Tibial nerve (tissue), 4 donors: Measurements from ENCODE around the gene UBXN2A. TPM values are rescaled to one million over a fixed set of nuclear protein-coding genes. Genes with fewer than 3 reads are reported as not detected.
"Not testable (repeated sequence)": the region's sequence is repeated elsewhere in the genome, so short reads cannot be mapped to it uniquely, and the experiment has no call there.

Experiments
- DNase-seq, 2 donors: peaks; one replicate each; pipeline ENCODE4 v3.0.0-alpha.2; 2019; ENCODE audit warnings: low spot score in 2 of 2
- H3K27ac ChIP-seq, 4 donors: fragments of 200-600 bp; sonication (generic) in 3 of 4; one replicate each; pipeline ENCODE4 v1.5.1; 2017 to 2019; ENCODE audit warnings: mild to moderate bottlenecking in 1 of 4
- H3K27me3 ChIP-seq, 2 donors: fragments of 200-600 bp; sonication (generic) in 1 of 2; one replicate each; pipeline versions ENCODE4 v1.5.1 to v1.6.0; 2017 to 2019
- H3K36me3 ChIP-seq, 3 donors: fragments of 200-600 bp; sonication (generic); one replicate each; pipeline ENCODE4 v1.5.1; 2018 to 2019
- H3K4me1 ChIP-seq, 4 donors: fragments of 200-600 bp; sonication (generic) in 3 of 4; one replicate each; pipeline ENCODE4 v1.5.1; 2017 to 2019
- H3K4me3 ChIP-seq, 4 donors: fragments of 200-600 bp; sonication (generic) in 3 of 4; one replicate each; pipeline ENCODE4 v1.5.1; 2017 to 2019; ENCODE audit warnings: mild to moderate bottlenecking in 1 of 4, moderate library complexity in 1 of 4
- H3K9me3 ChIP-seq, 4 donors: fragments of 200-600 bp; sonication (generic) in 3 of 4; one replicate each; pipeline ENCODE4 v1.5.1; 2017 to 2019
- EP300 ChIP-seq, 2 donors: sonication (generic); formaldehyde crosslinking; IDR thresholded peaks; one replicate each; pipeline ENCODE4 v1.6.1; 2017; ENCODE audit warnings: antibody characterized with exemption in 2 of 2, mild to moderate bottlenecking in 1 of 2
- POLR2A ChIP-seq, 2 donors: fragments of 450-650 bp; IDR thresholded peaks; one replicate each; pipeline ENCODE4 v1.6.1; 2017; ENCODE audit warnings: antibody characterized with exemption in 2 of 2, mild to moderate bottlenecking in 2 of 2, moderate library complexity in 2 of 2
- WGBS, 2 donors: methylation state at CpG; one replicate each; pipeline ENCODE4 v1.1.5; 2018; 5-methylcytosine and 5-hydroxymethylcytosine counted together
- total RNA-seq, 4 donors: library from RNA; depleted of rRNA; stranded (reverse); fragments of >200 nt; gene quantifications; one replicate each; pipeline ENCODE4 v1.1.0, GENCODE V29; 2016
- TF ChIP-seq, protein P1 (sequence below), 5 experiments: fragments of 200-600 bp in 3 of 5; fragments of 450-650 bp in 2 of 5; sonication (generic) in 3 of 5; IDR thresholded peaks; one replicate each; pipeline ENCODE4 v1.5.1; 2016 to 2019; ENCODE audit warnings: antibody characterized with exemption in 5 of 5, mild to moderate bottlenecking in 3 of 5, moderate library complexity in 2 of 5

Gene UBXN2A
- total RNA-seq, 4 donors from 2014 or later, result 15.3 to 23.7 (median 17.2) TPM

DNA sequence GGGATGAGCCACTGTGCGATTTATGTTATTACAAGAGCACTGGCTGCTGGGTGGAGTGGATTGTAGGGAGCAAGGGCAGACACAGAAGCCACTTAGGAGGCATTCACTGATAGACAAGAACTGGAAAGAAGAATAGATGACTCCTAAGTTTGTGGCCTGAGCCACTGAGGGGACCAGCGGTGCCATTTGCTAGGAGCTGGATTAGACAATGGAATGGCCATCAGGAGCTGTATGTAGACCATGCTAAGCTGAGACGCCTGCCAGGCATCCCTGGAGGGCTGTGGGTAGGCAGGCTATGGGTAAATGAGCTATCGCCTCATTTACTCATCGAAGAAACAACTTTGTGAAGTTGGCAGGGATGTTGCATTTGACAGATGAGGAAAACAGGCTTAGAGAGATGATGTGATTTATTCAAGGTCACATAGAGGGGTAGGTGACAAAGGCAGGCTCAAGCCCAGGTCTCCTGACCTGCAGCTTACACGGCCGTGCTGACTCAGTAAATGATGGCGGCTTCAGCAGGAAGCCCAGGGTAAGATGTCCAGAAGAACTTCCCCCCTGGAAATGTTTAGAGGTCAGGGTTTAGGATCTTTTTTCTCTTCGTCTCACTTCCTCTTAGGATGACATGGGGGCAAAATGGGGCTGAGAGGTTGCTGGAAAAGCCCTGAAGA lies 72.4 kb downstream of the UBXN2A start:
- Histone ChIP-seq H3K36me3 (no peaks in the 10 kb centered on the region), H3K4me1 (peaks cover 0 to 17% (median 10%) of the 10 kb centered on the region in 4 donors), H3K4me3 (no peak overlapping the region), H3K27ac (no peak overlapping the region), H3K27me3 (peaks cover 0 to 29% of the 10 kb centered on the region in 2 donors), H3K9me3 (no peaks in the 10 kb centered on the region)
- TF ChIP-seq POLR2A (IDR thresholded peaks at IDR 0.05) (no peak), EP300 (IDR thresholded peaks at IDR 0.05) (no peak)
- TF ChIP-seq, protein P1, sequence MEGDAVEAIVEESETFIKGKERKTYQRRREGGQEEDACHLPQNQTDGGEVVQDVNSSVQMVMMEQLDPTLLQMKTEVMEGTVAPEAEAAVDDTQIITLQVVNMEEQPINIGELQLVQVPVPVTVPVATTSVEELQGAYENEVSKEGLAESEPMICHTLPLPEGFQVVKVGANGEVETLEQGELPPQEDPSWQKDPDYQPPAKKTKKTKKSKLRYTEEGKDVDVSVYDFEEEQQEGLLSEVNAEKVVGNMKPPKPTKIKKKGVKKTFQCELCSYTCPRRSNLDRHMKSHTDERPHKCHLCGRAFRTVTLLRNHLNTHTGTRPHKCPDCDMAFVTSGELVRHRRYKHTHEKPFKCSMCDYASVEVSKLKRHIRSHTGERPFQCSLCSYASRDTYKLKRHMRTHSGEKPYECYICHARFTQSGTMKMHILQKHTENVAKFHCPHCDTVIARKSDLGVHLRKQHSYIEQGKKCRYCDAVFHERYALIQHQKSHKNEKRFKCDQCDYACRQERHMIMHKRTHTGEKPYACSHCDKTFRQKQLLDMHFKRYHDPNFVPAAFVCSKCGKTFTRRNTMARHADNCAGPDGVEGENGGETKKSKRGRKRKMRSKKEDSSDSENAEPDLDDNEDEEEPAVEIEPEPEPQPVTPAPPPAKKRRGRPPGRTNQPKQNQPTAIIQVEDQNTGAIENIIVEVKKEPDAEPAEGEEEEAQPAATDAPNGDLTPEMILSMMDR (IDR thresholded peaks at IDR 0.05), result no peak
- no peak for DNase-seq
- WGBS, 2 donors, result 75 to 77% methylated on average over 9 of the region's 9 CpGs

DNA sequence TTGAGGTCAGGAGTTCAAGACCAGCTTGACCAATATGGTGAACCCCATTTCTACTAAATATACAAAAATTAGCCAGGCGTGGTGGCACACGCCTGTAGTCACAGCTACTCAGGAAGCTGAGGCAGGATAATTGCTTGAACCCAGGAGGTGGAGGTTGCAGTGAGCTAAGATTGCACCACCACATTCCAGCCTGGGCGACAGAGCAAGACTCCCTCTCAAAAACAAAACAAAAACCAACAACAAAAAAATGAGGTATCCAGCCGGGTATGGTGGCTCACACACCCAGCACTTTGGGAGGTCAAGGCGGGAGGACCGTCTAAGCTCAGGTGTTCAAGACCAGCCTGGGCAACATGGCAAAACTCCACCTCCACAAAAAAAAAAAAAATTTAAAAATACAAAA lies 74.6 kb downstream of the UBXN2A start:
- 84 to 96% methylated on average over 6 of the region's 6 CpGs for WGBS, 2 donors
- not testable (repeated sequence) for H3K9me3 ChIP-seq, H3K36me3 ChIP-seq

DNA sequence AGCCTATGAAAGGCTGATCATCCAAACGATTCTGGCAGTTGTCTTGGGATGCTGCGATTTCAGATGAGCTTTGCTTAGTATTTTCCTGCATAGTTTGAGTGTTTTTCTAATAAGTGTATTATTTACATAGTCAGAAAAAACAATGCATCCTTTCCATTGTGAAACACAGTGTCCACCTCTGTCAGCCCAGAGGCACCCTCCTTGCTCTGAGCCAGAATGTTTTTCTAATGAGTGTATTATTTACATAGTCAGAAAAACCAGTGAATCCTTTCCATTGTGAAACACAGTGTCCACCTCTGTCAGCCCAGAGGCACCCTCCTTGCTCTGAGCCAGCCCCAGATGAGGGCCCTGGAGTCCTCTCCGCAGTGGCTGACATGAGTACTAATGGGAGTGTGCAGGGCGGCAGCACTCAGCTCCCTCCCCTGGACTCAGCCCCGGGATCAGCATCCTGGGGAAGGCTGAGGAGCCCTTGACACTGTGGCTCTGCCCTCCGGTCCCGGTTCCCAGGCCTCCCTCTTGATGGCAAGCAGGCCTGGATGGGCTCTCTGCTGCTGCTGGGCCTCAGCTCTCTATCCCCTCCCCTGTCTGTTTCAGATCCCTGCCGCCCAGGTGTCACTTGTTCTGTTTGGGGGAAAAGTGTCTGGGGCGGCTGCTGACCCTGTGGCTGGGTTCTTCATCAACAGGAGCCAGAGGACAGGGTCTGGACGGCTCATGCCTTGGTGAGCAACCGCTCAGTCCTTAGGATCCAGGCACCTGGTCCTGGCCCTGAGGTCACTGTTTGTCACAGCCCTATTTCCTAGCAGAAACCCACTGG lies 75.5 kb downstream of the UBXN2A start:
- Histone ChIP-seq H3K4me3 (no peak overlapping the region), H3K4me1 (no peaks in the 10 kb centered on the region), H3K9me3 (no peaks in the 10 kb centered on the region), H3K27ac (no peak overlapping the region), H3K36me3 (no peaks in the 10 kb centered on the region), H3K27me3 (peaks cover 0 to 10% of the 10 kb centered on the region in 2 donors)
- TF ChIP-seq EP300 (IDR thresholded peaks at IDR 0.05) (no peak), POLR2A (IDR thresholded peaks at IDR 0.05) (no peak)
- TF ChIP-seq, protein P1 (IDR thresholded peaks at IDR 0.05), result no peak
- 58 to 61% methylated on average over 8 to 9 of the region's 11 CpGs for WGBS, 2 donors
- DNase-seq, result no peak

More for the DNA sequence above, 74.6 kb downstream of the UBXN2A start:
- DNase-seq, H3K4me1 ChIP-seq, H3K27ac ChIP-seq, H3K4me3 ChIP-seq: not testable (repeated sequence)
- H3K27me3 ChIP-seq, result peaks cover 0 to 19% of the 10 kb centered on the region in 2 donors

DNA sequence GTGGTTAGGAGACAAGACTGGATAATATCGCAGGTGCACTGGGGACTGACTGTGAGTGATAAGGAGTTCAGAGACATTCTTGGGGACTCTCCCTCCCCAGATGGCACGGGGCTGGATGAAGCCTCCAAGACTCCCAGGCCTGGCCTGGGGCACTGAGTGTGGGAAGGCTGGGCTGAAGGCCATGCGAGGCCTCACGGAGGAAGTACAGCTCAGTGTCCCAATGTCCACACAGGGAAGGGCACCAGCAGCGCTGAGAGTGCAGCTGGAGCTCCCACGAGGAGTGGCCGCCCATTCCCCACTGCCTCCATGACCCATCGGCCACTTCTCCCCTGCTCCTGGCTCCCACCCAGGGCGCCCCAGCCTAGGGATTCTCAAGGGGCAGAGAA lies 76.1 kb downstream of the UBXN2A start:
- H3K27ac ChIP-seq, result no peak overlapping the region
- DNase-seq, result no peak
- 70% methylated on average over 8 of the region's 9 CpGs for WGBS, 2 donors

DNA sequence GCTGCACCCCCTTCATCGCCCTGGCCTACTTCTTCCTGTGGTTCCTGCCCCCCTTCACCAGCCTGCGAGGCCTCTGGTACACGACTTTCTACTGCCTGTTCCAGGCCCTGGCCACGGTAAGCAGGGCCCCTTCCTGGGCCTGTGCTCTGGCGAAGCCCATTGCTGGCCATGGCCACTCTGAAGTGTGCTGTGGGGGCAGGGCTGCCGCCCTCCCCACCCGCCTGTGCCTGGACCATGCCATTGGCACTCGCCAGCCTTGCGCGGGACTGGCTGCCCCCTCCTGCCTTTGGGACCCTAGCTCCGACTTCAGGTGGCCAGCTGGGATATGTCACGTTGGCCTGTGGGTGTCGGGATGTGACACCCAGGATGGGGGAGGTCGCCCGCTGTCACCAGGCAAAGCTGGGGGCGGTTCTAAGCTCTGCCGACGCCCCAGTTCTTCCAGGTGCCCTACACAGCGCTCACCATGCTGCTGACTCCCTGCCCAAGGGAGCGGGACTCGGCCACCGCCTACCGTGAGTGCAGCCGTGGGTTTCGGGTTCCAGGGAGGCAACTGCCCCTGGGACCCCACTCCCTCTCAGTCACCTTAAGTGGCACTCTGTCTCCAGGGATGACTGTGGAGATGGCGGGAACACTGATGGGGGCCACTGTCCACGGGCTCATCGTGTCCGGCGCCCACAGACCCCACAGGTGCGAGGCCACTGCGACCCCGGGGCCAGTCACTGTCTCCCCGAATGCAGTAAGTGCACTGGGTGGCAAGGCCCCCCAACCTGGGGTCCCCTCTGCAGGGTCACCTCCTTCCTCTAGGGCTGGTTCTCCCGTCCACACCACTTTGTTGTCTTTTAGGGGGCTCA lies 76.8 kb downstream of the UBXN2A start:
- H3K4me3 ChIP-seq, result no peak overlapping the region
- no peak overlapping the region for H3K27ac ChIP-seq
- H3K9me3 ChIP-seq, result no peaks in the 10 kb centered on the region
- peaks cover 0 to 5% (median 0%) of the 10 kb centered on the region in 3 donors for H3K36me3 ChIP-seq
- DNase-seq, result no peak
- H3K27me3 ChIP-seq, result no peaks in the 10 kb centered on the region
- TF ChIP-seq EP300 (IDR thresholded peaks at IDR 0.05) (no peak), POLR2A (IDR thresholded peaks at IDR 0.05) (no peak)
- TF ChIP-seq, protein P1 (IDR thresholded peaks at IDR 0.05), result no peak
- WGBS, 2 donors, result 93 to 95% methylated on average over 27 to 35 of the region's 35 CpGs
- H3K4me1 ChIP-seq, result no peaks in the 10 kb centered on the region

More for the DNA sequence above, 76.1 kb downstream of the UBXN2A start:
- H3K36me3 ChIP-seq, result no peaks in the 10 kb centered on the region
- H3K27me3 ChIP-seq, result peaks cover 0 to 4% of the 10 kb centered on the region in 2 donors
- H3K4me1 ChIP-seq, result no peaks in the 10 kb centered on the region
- TF ChIP-seq POLR2A (IDR thresholded peaks at IDR 0.05) (no peak), EP300 (IDR thresholded peaks at IDR 0.05) (no peak)
- TF ChIP-seq, protein P1 (IDR thresholded peaks at IDR 0.05), result no peak
- H3K9me3 ChIP-seq, result no peaks in the 10 kb centered on the region
- H3K4me3 ChIP-seq, result no peak overlapping the region
